ENCODE results near the gene FAXC.
A peak's percentile ranks its signal among the peaks of the same experiment; 100 is the strongest.

The FAXC gene

GRCh38 chr6:99307295-99307907 is 42.1 kb downstream of the FAXC start:
- no peak for DNase-seq (ENCODE audit: low read depth)
- Histone ChIP-seq H3K27me3 (replicated peaks; ENCODE audit: control insufficient read depth, insufficient read depth, low read length) (peaks cover 2% of the 10 kb centered on the region), H3K9ac (ENCODE audit: low read length) (no peak overlapping the region), H3K4me1 (ENCODE audit: control insufficient read depth, insufficient read depth, low read length) (no peaks in the 10 kb centered on the region), H3K36me3 (ENCODE audit: control insufficient read depth, insufficient read depth, low read length, severe bottlenecking) (no peaks in the 10 kb centered on the region), H3K9me3 (ENCODE audit: control insufficient read depth, low read length) (no peaks in the 10 kb centered on the region), H3K4me3 (ENCODE audit: low read length) (no peak overlapping the region)

DNA sequence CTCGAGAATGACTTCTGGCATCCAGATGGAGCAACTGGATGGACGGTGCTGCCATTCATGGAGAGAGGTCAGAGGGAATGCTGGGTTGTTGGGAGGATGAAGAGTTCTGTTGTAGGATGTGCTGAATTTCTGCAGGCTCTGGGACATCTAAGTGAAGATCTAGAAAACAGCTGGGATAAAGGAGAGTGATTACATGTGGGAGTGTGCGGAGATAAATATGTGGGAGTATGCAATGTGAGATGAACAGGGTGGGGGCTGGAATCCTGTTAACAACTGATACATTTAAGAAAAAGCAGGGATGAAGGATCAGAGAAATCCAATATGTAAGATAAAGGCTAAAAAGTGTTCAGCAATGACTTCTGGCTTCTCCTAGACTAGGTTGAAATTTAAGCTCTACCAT is 43.1 kb downstream of the FAXC start:
- Histone ChIP-seq H3K9me3 (ENCODE audit: control insufficient read depth, low read length) (no peaks in the 10 kb centered on the region), H3K9ac (ENCODE audit: low read length) (no peak overlapping the region), H3K4me1 (ENCODE audit: control insufficient read depth, insufficient read depth, low read length) (no peaks in the 10 kb centered on the region), H3K4me3 (ENCODE audit: low read length) (no peak overlapping the region), H3K36me3 (ENCODE audit: control insufficient read depth, insufficient read depth, low read length, severe bottlenecking) (no peaks in the 10 kb centered on the region), H3K27me3 (replicated peaks; ENCODE audit: control insufficient read depth, insufficient read depth, low read length) (peaks cover 2% of the 10 kb centered on the region)
- no peak for DNase-seq (ENCODE audit: low read depth)

- peaks cover 5% of the 10 kb centered on the region for H3K27me3 ChIP-seq (replicated peaks; ENCODE audit: control insufficient read depth, insufficient read depth, low read length)
- H3K4me1 ChIP-seq (ENCODE audit: control insufficient read depth, insufficient read depth, low read length) = no peaks in the 10 kb centered on the region
- H3K9ac ChIP-seq (ENCODE audit: low read length) = no peak overlapping the region
- no peak for DNase-seq (ENCODE audit: low read depth)
- H3K36me3 ChIP-seq (ENCODE audit: control insufficient read depth, insufficient read depth, low read length, severe bottlenecking) = no peaks in the 10 kb centered on the region
- no peaks in the 10 kb centered on the region for H3K9me3 ChIP-seq (ENCODE audit: control insufficient read depth, low read length)
- no peak overlapping the region for H3K4me3 ChIP-seq (ENCODE audit: low read length)
Observed at GRCh38 chr6:99305021-99305554, 44.4 kb downstream of the FAXC start.

DNA sequence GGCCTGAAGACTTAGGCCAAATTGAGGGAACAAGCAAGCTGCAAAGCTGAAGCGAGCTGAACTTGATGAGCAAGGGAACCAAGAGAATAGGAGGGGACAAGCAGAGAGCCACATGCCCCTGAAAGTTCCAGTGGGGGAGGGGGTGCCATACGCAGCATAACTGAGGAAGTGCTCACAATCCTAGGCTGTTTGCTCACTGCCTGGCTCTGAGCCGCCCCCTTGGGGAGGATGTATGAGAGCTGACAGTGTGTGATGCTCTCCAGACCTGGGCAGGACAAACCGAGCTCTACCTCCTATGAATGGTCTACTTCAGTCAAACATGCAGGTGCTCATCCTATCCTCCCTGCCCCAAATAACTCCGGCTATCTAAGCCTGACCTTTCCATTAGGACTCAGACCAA is 52.1 kb downstream of the FAXC start:
- no peak for DNase-seq (ENCODE audit: low read depth)
- Histone ChIP-seq H3K36me3 (ENCODE audit: control insufficient read depth, insufficient read depth, low read length, severe bottlenecking) (no peaks in the 10 kb centered on the region), H3K9me3 (ENCODE audit: control insufficient read depth, low read length) (no peaks in the 10 kb centered on the region)

DNA sequence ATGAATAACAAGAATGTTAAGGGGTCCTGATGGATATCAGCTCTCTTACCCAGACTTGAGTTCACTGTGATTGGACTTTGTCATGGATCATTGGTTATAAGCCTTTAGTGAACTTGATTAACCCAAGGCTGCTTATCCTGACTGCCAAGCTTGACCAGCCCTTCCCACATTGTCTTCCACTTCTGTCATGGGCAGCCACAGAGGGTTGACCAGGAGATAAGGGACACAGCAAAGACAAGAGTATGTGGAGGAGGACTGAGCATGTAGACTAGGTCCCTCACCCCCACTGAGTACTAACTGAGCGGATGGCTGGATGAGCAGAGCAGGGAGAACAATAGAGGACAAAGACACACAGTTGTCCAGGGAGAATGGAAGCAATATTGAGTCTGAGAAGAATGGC is 52.5 kb downstream of the FAXC start:
- H3K9me3 ChIP-seq (ENCODE audit: control insufficient read depth, low read length) = no peaks in the 10 kb centered on the region
- no peak overlapping the region for H3K9ac ChIP-seq (ENCODE audit: low read length)
- no peaks in the 10 kb centered on the region for H3K4me1 ChIP-seq (ENCODE audit: control insufficient read depth, insufficient read depth, low read length)
- H3K36me3 ChIP-seq (ENCODE audit: control insufficient read depth, insufficient read depth, low read length, severe bottlenecking) = no peaks in the 10 kb centered on the region
- DNase-seq (ENCODE audit: low read depth) = no peak
- H3K27me3 ChIP-seq (replicated peaks; ENCODE audit: control insufficient read depth, insufficient read depth, low read length) = peaks cover 10% of the 10 kb centered on the region
- no peak overlapping the region for H3K4me3 ChIP-seq (ENCODE audit: low read length)

More for the DNA sequence above, 52.1 kb downstream of the FAXC start:
- Histone ChIP-seq H3K4me1 (ENCODE audit: control insufficient read depth, insufficient read depth, low read length) (no peaks in the 10 kb centered on the region), H3K4me3 (ENCODE audit: low read length) (no peak overlapping the region), H3K27me3 (replicated peaks; ENCODE audit: control insufficient read depth, insufficient read depth, low read length) (peaks cover 10% of the 10 kb centered on the region), H3K9ac (ENCODE audit: low read length) (no peak overlapping the region)

DNA sequence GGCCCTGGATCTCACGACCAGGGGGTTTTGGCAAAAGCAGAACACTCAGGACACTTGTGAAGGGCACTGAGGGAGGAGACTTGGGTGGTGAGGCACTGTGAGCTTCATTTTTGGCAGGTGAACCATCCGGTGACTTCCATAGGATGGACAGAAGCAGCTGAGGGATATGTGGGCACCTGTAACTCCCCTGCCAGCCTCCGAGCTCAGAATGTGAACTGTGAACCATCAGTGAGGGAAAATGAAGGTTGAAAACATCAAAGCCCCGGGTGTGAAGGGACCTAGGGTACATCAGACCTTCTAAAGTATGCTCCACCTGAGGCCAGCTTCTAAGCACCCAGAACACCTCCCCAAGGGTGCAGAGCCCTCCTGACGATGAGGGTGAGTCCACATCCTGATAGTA is 53.2 kb downstream of the FAXC start:
- Histone ChIP-seq H3K27me3 (replicated peaks; ENCODE audit: control insufficient read depth, insufficient read depth, low read length) (peaks cover 10% of the 10 kb centered on the region), H3K9me3 (ENCODE audit: control insufficient read depth, low read length) (no peaks in the 10 kb centered on the region), H3K36me3 (ENCODE audit: control insufficient read depth, insufficient read depth, low read length, severe bottlenecking) (no peaks in the 10 kb centered on the region), H3K4me1 (ENCODE audit: control insufficient read depth, insufficient read depth, low read length) (no peaks in the 10 kb centered on the region), H3K4me3 (ENCODE audit: low read length) (no peak overlapping the region), H3K9ac (ENCODE audit: low read length) (no peak overlapping the region)
- DNase-seq (ENCODE audit: low read depth) = no peak

- Histone ChIP-seq H3K27me3 (replicated peaks; ENCODE audit: control insufficient read depth, insufficient read depth, low read length) (peaks cover 7% of the 10 kb centered on the region), H3K9me3 (ENCODE audit: control insufficient read depth, low read length) (no peaks in the 10 kb centered on the region), H3K9ac (ENCODE audit: low read length) (no peak overlapping the region), H3K4me1 (ENCODE audit: control insufficient read depth, insufficient read depth, low read length) (no peaks in the 10 kb centered on the region), H3K36me3 (ENCODE audit: control insufficient read depth, insufficient read depth, low read length, severe bottlenecking) (no peaks in the 10 kb centered on the region), H3K4me3 (ENCODE audit: low read length) (no peak overlapping the region)
- no peak for DNase-seq (ENCODE audit: low read depth)
Observed at GRCh38 chr6:99295276-99295675, 54.2 kb downstream of the FAXC start.

GRCh38 chr6:99294786-99295185 is 54.7 kb downstream of the FAXC start:
- H3K4me3 ChIP-seq (ENCODE audit: low read length) = no peak overlapping the region
- DNase-seq (ENCODE audit: low read depth) = no peak
- H3K4me1 ChIP-seq (ENCODE audit: control insufficient read depth, insufficient read depth, low read length) = no peaks in the 10 kb centered on the region
- no peaks in the 10 kb centered on the region for H3K36me3 ChIP-seq (ENCODE audit: control insufficient read depth, insufficient read depth, low read length, severe bottlenecking)
- H3K27me3 ChIP-seq (replicated peaks; ENCODE audit: control insufficient read depth, insufficient read depth, low read length) = peaks cover 7% of the 10 kb centered on the region
- H3K9ac ChIP-seq (ENCODE audit: low read length) = no peak overlapping the region
- no peaks in the 10 kb centered on the region for H3K9me3 ChIP-seq (ENCODE audit: control insufficient read depth, low read length)

- H3K4me1 ChIP-seq (ENCODE audit: control insufficient read depth, insufficient read depth, low read length) = no peaks in the 10 kb centered on the region
- H3K36me3 ChIP-seq (ENCODE audit: control insufficient read depth, insufficient read depth, low read length, severe bottlenecking) = no peaks in the 10 kb centered on the region
- H3K9ac ChIP-seq (ENCODE audit: low read length) = no peak overlapping the region
- peaks cover 7% of the 10 kb centered on the region for H3K27me3 ChIP-seq (replicated peaks; ENCODE audit: control insufficient read depth, insufficient read depth, low read length)
- DNase-seq (ENCODE audit: low read depth) = no peak
- no peak overlapping the region for H3K4me3 ChIP-seq (ENCODE audit: low read length)
- H3K9me3 ChIP-seq (ENCODE audit: control insufficient read depth, low read length) = no peaks in the 10 kb centered on the region
Observed at GRCh38 chr6:99289701-99290100, 59.8 kb downstream of the FAXC start.

DNA sequence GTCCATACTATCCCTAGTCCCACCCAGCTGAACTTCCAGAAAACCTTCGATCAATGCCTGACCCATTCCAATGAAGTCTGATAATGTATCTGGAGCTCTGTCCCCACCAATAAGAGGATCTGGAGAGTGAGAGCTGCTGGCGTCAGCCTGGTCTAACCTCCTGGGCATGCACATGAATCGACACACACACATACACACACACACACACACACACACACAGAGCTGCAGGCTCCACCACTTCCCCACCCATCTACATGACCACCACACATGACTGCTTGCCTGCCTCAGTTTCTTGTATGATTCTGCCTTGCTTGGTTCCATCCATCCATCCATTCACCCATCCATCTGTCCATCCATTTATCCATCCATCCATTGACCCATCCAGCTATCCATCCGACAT is 60.8 kb downstream of the FAXC start:
- Histone ChIP-seq H3K27me3 (replicated peaks; ENCODE audit: control insufficient read depth, insufficient read depth, low read length) (peaks cover 7% of the 10 kb centered on the region), H3K4me1 (ENCODE audit: control insufficient read depth, insufficient read depth, low read length) (no peaks in the 10 kb centered on the region), H3K36me3 (ENCODE audit: control insufficient read depth, insufficient read depth, low read length, severe bottlenecking) (no peaks in the 10 kb centered on the region), H3K9me3 (ENCODE audit: control insufficient read depth, low read length) (no peaks in the 10 kb centered on the region), H3K9ac (ENCODE audit: low read length) (no peak overlapping the region), H3K4me3 (ENCODE audit: low read length) (no peak overlapping the region)
- DNase-seq (ENCODE audit: low read depth) = no peak

DNA sequence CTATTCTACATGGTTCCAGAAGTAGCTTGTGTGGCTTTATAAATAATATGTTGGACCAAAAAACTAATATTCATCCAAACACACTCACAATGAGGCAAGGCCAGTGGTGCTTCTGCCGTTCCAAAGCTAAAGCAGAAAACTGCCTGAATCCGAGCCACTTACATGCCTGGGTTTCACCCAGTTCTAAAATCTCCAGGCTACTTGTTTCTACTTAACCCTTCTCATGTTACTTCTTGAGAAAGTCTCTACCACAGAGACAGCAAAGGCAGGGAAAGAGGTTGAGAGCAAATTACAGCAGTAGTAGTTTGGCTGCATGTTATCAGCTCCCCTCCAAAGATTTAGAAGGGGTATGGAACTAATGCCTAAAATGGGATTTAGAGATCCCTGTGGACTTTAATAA is 62.0 kb downstream of the FAXC start:
- Histone ChIP-seq H3K36me3 (ENCODE audit: control insufficient read depth, insufficient read depth, low read length, severe bottlenecking) (no peaks in the 10 kb centered on the region), H3K4me1 (ENCODE audit: control insufficient read depth, insufficient read depth, low read length) (no peaks in the 10 kb centered on the region)

GRCh38 chr6:99285881-99286280 is 63.6 kb downstream of the FAXC start:
- DNase-seq (ENCODE audit: low read depth) = no peak
- Histone ChIP-seq H3K9me3 (ENCODE audit: control insufficient read depth, low read length) (no peaks in the 10 kb centered on the region), H3K36me3 (ENCODE audit: control insufficient read depth, insufficient read depth, low read length, severe bottlenecking) (no peaks in the 10 kb centered on the region), H3K4me1 (ENCODE audit: control insufficient read depth, insufficient read depth, low read length) (no peaks in the 10 kb centered on the region), H3K9ac (ENCODE audit: low read length) (no peak overlapping the region), H3K27me3 (replicated peaks; ENCODE audit: control insufficient read depth, insufficient read depth, low read length) (peaks cover 4% of the 10 kb centered on the region), H3K4me3 (ENCODE audit: low read length) (no peak overlapping the region)

More for the DNA sequence above, 62.0 kb downstream of the FAXC start:
- Histone ChIP-seq H3K27me3 (replicated peaks; ENCODE audit: control insufficient read depth, insufficient read depth, low read length) (peaks cover 4% of the 10 kb centered on the region), H3K4me3 (ENCODE audit: low read length) (no peak overlapping the region), H3K9ac (ENCODE audit: low read length) (no peak overlapping the region), H3K9me3 (ENCODE audit: control insufficient read depth, low read length) (no peaks in the 10 kb centered on the region)
- DNase-seq (ENCODE audit: low read depth) = peak; percentile 12

All from adipocyte (in vitro differentiated cells).